Ovary (tissue), 3 donors: ENCODE results near the gene TTC7B.

Experiments
- EP300 ChIP-seq: sonication (generic); formaldehyde crosslinking; IDR thresholded peaks from one replicate; pipeline ENCODE4 v1.6.1; 2017; ENCODE audit warnings: antibody characterized with exemption
- TF ChIP-seq, protein P1 (sequence below), 3 donors: fragments of 450-650 bp in 2 of 3; fragments of 200-600 bp in 1 of 3; IDR thresholded peaks; one replicate each; pipeline versions ENCODE4 v1.5.1 to v1.8.0; 2016 to 2022; ENCODE audit warnings: antibody characterized with exemption in 3 of 3, mild to moderate bottlenecking in 1 of 3
- donor health status: DM: no; HTN: no; CAD: no.

DNA sequence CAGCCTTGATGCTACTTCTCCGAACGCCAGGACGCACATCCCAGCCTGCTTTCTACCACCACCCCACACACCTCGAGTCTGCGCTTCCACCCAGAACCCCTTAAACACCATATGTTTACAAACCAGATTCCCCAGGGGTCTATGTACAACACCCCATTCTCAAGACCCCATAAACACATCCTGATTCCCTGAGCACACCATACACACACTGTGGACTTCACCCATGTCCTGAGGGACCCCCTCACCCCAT lies 733 bp downstream of the TTC7B start:
- TF ChIP-seq, protein P1, sequence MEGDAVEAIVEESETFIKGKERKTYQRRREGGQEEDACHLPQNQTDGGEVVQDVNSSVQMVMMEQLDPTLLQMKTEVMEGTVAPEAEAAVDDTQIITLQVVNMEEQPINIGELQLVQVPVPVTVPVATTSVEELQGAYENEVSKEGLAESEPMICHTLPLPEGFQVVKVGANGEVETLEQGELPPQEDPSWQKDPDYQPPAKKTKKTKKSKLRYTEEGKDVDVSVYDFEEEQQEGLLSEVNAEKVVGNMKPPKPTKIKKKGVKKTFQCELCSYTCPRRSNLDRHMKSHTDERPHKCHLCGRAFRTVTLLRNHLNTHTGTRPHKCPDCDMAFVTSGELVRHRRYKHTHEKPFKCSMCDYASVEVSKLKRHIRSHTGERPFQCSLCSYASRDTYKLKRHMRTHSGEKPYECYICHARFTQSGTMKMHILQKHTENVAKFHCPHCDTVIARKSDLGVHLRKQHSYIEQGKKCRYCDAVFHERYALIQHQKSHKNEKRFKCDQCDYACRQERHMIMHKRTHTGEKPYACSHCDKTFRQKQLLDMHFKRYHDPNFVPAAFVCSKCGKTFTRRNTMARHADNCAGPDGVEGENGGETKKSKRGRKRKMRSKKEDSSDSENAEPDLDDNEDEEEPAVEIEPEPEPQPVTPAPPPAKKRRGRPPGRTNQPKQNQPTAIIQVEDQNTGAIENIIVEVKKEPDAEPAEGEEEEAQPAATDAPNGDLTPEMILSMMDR (IDR thresholded peaks at IDR 0.05): no peak
- TF ChIP-seq EP300: no peak
